Right lobe of liver (tissue), 6 donors: Measurements from ENCODE around the gene CLRN3. TPM values are rescaled to one million over a fixed set of nuclear protein-coding genes. Genes with fewer than 3 reads are reported as not detected.
A peak's percentile ranks its signal among the peaks of the same experiment; 100 is the strongest.

Experiments
- ATAC-seq, 4 donors: fragments of 200-7000 bp; cut with Tn5 transposase; one replicate each; pipeline ENCODE4 v1.9.1; 2020; ENCODE audit warnings: mild to moderate bottlenecking in 4 of 4, moderate library complexity in 4 of 4
- DNase-seq, 3 donors: peaks; one replicate each; pipeline ENCODE4 v3.0.0-alpha.2; 2020
- H3K27ac ChIP-seq, 3 donors: fragments of 200-600 bp; one replicate each; pipeline ENCODE4 v1.8.0; 2022
- H3K27me3 ChIP-seq, 2 donors: fragments of 200-600 bp; one replicate each; pipeline ENCODE4 v1.8.0; 2022
- H3K36me3 ChIP-seq, 4 donors: fragments of 200-600 bp; sonication (generic) in 1 of 4; one replicate each; pipeline versions ENCODE4 v1.5.1 to v1.8.0; 2017 to 2022; ENCODE audit warnings: control low read depth in 1 of 4
- H3K4me1 ChIP-seq, 4 donors: fragments of 200-600 bp; sonication (generic) in 1 of 4; one replicate each; pipeline versions ENCODE4 v1.5.1 to v1.8.0; 2017 to 2022; ENCODE audit warnings: control low read depth in 1 of 4
- H3K4me3 ChIP-seq, 3 donors: fragments of 200-600 bp; one replicate each; pipeline ENCODE4 v1.8.0; 2022
- H3K9me3 ChIP-seq, 4 donors: fragments of 200-600 bp; sonication (generic) in 1 of 4; one replicate each; pipeline versions ENCODE4 v1.5.1 to v1.8.0; 2017 to 2022; ENCODE audit warnings: control low read depth in 1 of 4
- POLR2A ChIP-seq: fragments of 450-650 bp; IDR thresholded peaks from one replicate; pipeline ENCODE4 v1.6.1; 2017; ENCODE audit warnings: antibody characterized with exemption, mild to moderate bottlenecking
- WGBS: methylation state at CpG from one replicate; pipeline ENCODE4 v1.1.6; 2018; ENCODE audit warnings: low coverage, low lambda C conversion rate; ENCODE audit not compliant: insufficient coverage; ENCODE audit errors: missing lambda C conversion rate; 5-methylcytosine and 5-hydroxymethylcytosine counted together
- intact Hi-C, 2 donors: fragments of 100-400 bp; cut with DNase I; formaldehyde crosslinking; loops; one replicate each; pipeline versions ENCODE4 v1.11.2 to v1.14.1; 2022
- total RNA-seq, 6 experiments: library from RNA; depleted of rRNA in 2 of 6; stranded (reverse); fragments of >200 nt in 2 of 6; fragmentation: NEBNext Ultra II Directional in 3 of 6; extraction: Animal tissue kit (Norgen Biotek cat#: 25700) in 3 of 6; gene quantifications; one replicate each; pipeline versions ENCODE4 v1.1.0 to v1.2.4, GENCODE V29; 2016 to 2023
- TF ChIP-seq, protein P1 (sequence below), 4 donors: fragments of 200-600 bp in 3 of 4; fragments of 450-650 bp in 1 of 4; IDR thresholded peaks; one replicate each; pipeline versions ENCODE4 v1.5.1 to v1.8.0; 2016 to 2022; ENCODE audit warnings: antibody characterized with exemption in 4 of 4, mild to moderate bottlenecking in 2 of 4
- donor health status: DM: no; HTN: yes; CAD: no.
- donor health status: DM: no; HTN: no; CAD: no.
- donor health status: DM: no; HTN: no; CAD: no.
- donor health status: DM: no; HTN: yes; CAD: no.
- donor health status: DM: no; HTN: yes; CAD: no.

Gene CLRN3
- total RNA-seq, 6 experiments from 2014 or later = 9.6 to 28.5 (median 18.1) TPM

- intact Hi-C loops = no loop called here
- ATAC-seq (no peak), DNase-seq (no peak)
- Histone ChIP-seq H3K4me1 (peaks cover 0 to 34% (median 3%) of the 10 kb centered on the region in 4 donors), H3K36me3 (no peaks in the 10 kb centered on the region), H3K9me3 (no peaks in the 10 kb centered on the region), H3K4me3 (no peak overlapping the region), H3K27ac (no peak overlapping the region), H3K27me3 (no peaks in the 10 kb centered on the region)
- WGBS = 85% methylated on average over 9 of the region's 16 CpGs
- no peak for TF ChIP-seq POLR2A
- TF ChIP-seq, protein P1, sequence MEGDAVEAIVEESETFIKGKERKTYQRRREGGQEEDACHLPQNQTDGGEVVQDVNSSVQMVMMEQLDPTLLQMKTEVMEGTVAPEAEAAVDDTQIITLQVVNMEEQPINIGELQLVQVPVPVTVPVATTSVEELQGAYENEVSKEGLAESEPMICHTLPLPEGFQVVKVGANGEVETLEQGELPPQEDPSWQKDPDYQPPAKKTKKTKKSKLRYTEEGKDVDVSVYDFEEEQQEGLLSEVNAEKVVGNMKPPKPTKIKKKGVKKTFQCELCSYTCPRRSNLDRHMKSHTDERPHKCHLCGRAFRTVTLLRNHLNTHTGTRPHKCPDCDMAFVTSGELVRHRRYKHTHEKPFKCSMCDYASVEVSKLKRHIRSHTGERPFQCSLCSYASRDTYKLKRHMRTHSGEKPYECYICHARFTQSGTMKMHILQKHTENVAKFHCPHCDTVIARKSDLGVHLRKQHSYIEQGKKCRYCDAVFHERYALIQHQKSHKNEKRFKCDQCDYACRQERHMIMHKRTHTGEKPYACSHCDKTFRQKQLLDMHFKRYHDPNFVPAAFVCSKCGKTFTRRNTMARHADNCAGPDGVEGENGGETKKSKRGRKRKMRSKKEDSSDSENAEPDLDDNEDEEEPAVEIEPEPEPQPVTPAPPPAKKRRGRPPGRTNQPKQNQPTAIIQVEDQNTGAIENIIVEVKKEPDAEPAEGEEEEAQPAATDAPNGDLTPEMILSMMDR (IDR thresholded peaks at IDR 0.05) = no peak
Measured at GRCh38 chr10:127887541-127888415, 5.0 kb downstream of the CLRN3 start.

GRCh38 chr10:127886371-127887051 is 6.2 kb downstream of the CLRN3 start:
- H3K36me3 ChIP-seq = no peaks in the 10 kb centered on the region
- 83% methylated on average over 5 of the region's 12 CpGs for WGBS
- no peak overlapping the region for H3K27ac ChIP-seq
- DNase-seq (peak; percentile 52 to 79 (median 78)), ATAC-seq (peak; percentile 80 to 89 (median 85))
- H3K4me1 ChIP-seq = peaks cover 0 to 37% (median 6%) of the 10 kb centered on the region in 4 donors
- H3K9me3 ChIP-seq = no peaks in the 10 kb centered on the region
- H3K27me3 ChIP-seq = no peaks in the 10 kb centered on the region
- H3K4me3 ChIP-seq = no peak overlapping the region
- intact Hi-C loops = no loop called here
- TF ChIP-seq, protein P1 (IDR thresholded peaks at IDR 0.05) = no peak
- TF ChIP-seq POLR2A = no peak

DNA sequence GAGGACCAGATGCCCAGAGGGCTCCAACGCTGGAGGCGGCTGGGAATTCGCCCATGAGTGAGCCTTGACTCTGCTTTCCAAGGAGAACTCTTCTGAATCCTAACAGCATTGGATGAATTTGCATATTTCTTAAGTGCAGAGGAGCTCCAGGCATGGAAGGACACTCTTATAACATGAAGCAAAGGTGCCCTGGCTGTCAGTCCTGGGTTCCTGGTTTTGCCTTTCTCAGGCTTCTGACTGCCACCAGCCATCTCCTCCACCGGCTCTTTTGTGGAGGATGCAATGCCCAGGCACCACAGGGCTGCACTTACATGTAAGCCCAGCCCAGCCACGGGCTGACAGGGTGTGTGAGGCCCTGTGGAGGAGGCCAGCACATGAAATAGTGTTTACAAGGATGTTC is 8.2 kb downstream of the CLRN3 start:
- TF ChIP-seq, protein P1 (IDR thresholded peaks at IDR 0.05) = no peak
- TF ChIP-seq POLR2A = no peak
- ATAC-seq = no peak
- Histone ChIP-seq H3K9me3 (no peaks in the 10 kb centered on the region), H3K4me3 (no peak overlapping the region), H3K27me3 (no peaks in the 10 kb centered on the region), H3K27ac (no peak overlapping the region), H3K36me3 (no peaks in the 10 kb centered on the region), H3K4me1 (peaks cover 0 to 22% (median 5%) of the 10 kb centered on the region in 4 donors)
- no peak for DNase-seq
- WGBS = 83% methylated on average over 3 of the region's 5 CpGs
- intact Hi-C loops = no loop called here

GRCh38 chr10:127883516-127883915 is 9.2 kb downstream of the CLRN3 start:
- Histone ChIP-seq H3K9me3 (no peaks in the 10 kb centered on the region), H3K27ac (no peak overlapping the region), H3K4me1 (peaks cover 0 to 21% (median 5%) of the 10 kb centered on the region in 4 donors), H3K27me3 (no peaks in the 10 kb centered on the region), H3K36me3 (no peaks in the 10 kb centered on the region), H3K4me3 (no peak overlapping the region)
- ATAC-seq (no peak), DNase-seq (no peak)
- WGBS = 95% methylated on average over 10 of the region's 10 CpGs
- intact Hi-C loops = no loop called here
- no peak for TF ChIP-seq POLR2A
- TF ChIP-seq, protein P1 (IDR thresholded peaks at IDR 0.05) = no peak
